Progenitor cell of endocrine pancreas (in vitro differentiated cells): Measurements from ENCODE around the gene ZC3H11A. TPM values are rescaled to one million over a fixed set of nuclear protein-coding genes. Genes with fewer than 3 reads are reported as not detected.
"Not testable (repeated sequence)": the region's sequence is repeated elsewhere in the genome, so short reads cannot be mapped to it uniquely, and the experiment has no call there.

ENCODE experiments used
- DNase-seq: peaks from one replicate; pipeline ENCODE4 v3.0.0; 2021; ENCODE audit warnings: low spot score; ENCODE audit not compliant: unreplicated experiment
- H3K27ac Mint-ChIP-seq: 2 replicates; pipeline ENCODE4 v1.8.0; 2021; ENCODE audit warnings: mild to moderate bottlenecking, moderate library complexity, mixed read lengths
- H3K27me3 Mint-ChIP-seq: 2 replicates; pipeline ENCODE4 v1.8.0; 2021; ENCODE audit warnings: mixed read lengths
- H3K36me3 Mint-ChIP-seq: 2 replicates; pipeline ENCODE4 v1.8.0; 2022; ENCODE audit warnings: mixed read lengths; ENCODE audit not compliant: insufficient read depth
- H3K4me1 Mint-ChIP-seq: 2 replicates; pipeline ENCODE4 v1.8.0; 2021; ENCODE audit warnings: low read depth, mixed read lengths
- H3K4me3 Mint-ChIP-seq: 2 replicates; pipeline ENCODE4 v1.8.0; 2021; ENCODE audit warnings: low read depth, mild to moderate bottlenecking, moderate library complexity, mixed read lengths
- H3K9me3 Mint-ChIP-seq: 2 replicates; pipeline ENCODE4 v1.8.0; 2021; ENCODE audit warnings: low read depth, mixed read lengths
- CTCF ChIP-seq: fragments of 200-600 bp; sonication (generic); IDR thresholded peaks from one replicate; pipeline ENCODE4 v1.5.0; 2021; ENCODE audit warnings: antibody characterized with exemption, mild to moderate bottlenecking; ENCODE audit not compliant: unreplicated experiment
- total RNA-seq: library from RNA; stranded (reverse); gene quantifications from 2 replicates; pipeline ENCODE4 v1.2.1, GENCODE V29; 2021

Gene ZC3H11A
- total RNA-seq, 1 donor from 2014 or later, result 100 TPM

DNA sequence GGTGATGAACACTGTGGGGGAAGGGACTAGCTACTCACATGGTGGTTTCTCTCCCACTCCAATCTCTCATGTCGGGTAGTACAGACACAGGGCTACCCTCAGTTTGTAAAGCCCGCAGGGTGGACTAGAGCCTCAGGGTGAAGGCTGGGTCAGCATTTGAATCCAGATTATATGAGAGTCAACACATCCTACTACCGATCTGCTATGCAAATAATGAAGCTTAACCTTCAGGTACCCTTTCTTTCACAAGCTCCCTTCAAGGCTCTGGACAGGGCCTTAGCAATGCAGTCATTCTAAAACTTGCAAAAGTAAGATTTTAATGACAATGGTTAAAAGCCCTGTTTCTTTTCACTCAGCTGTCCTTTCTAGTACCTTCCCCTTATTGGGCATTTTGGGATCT, 5.5 kb upstream of the ZC3H11A start:
- Mint-ChIP-seq H3K9me3 (peaks cover 7% of the 10 kb centered on the region), H3K27ac (no peak overlapping the region), H3K4me1 (peaks cover 12% of the 10 kb centered on the region), H3K27me3 (no peaks in the 10 kb centered on the region), H3K4me3 (no peak overlapping the region), H3K36me3 (no peaks in the 10 kb centered on the region)
- DNase-seq, result no peak
- no peak for TF ChIP-seq CTCF

DNA sequence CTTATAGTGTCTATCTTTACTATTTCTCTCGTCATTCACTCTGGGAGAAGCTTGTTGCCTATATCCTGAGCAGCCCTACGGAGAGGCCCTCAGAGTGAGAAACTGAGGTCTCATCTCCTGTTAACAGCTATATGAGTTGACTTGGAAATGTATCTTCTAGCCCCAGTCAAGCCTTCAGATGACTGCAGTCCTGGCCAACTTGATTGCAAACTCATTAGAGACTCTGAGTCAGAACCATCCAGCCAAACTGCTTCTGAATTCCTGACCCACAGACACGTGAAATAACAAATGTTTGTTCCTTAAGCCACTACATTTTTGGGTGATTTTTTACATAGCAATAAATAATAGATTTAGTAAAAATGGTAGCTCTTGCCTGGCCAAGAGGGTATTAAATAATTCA, 3.9 kb upstream of the ZC3H11A start:
- no peak for DNase-seq
- Mint-ChIP-seq H3K27me3 (no peaks in the 10 kb centered on the region), H3K4me3 (no peak overlapping the region), H3K36me3 (peaks cover 3% of the 10 kb centered on the region), H3K27ac (no peak overlapping the region), H3K4me1 (peaks cover 18% of the 10 kb centered on the region), H3K9me3 (peaks cover 3% of the 10 kb centered on the region)
- TF ChIP-seq CTCF, result no peak

- Mint-ChIP-seq H3K9me3 (peaks cover 6% of the 10 kb centered on the region), H3K4me1 (peaks cover 26% of the 10 kb centered on the region), H3K36me3 (peaks cover 10% of the 10 kb centered on the region), H3K4me3 (no peak overlapping the region), H3K27ac (no peak overlapping the region), H3K27me3 (no peaks in the 10 kb centered on the region)
- DNase-seq, result no peak
- TF ChIP-seq CTCF, result no peak
Observed at GRCh38 chr1:203792486-203792885, 2.9 kb upstream of the ZC3H11A start.

DNA sequence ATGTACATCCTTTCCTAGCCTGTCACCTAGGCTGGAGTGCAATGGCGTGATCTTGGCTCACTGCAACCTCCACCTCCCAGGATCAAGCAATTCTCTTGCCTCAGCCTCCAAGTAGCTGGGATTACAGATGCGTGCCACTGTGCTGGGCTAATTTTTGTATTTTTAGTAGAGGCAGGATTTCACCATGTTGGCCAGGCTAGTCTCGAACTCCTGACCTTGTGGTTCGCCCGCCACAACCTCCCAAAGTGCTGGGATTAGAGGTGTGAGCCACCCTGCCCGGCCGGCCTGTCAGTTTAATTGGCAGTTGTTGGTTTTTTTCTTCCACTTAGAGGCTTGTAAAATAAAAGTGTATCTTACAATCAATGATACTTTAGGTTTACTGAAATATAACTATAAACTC, 1.9 kb upstream of the ZC3H11A start:
- H3K4me1 Mint-ChIP-seq, result peaks cover 26% of the 10 kb centered on the region
- H3K36me3 Mint-ChIP-seq, result peaks cover 19% of the 10 kb centered on the region
- not testable (repeated sequence) for DNase-seq, H3K27ac Mint-ChIP-seq, H3K4me3 Mint-ChIP-seq, H3K27me3 Mint-ChIP-seq, H3K9me3 Mint-ChIP-seq

- no peak for DNase-seq
- no peak for TF ChIP-seq CTCF
- peaks cover 28% of the 10 kb centered on the region for H3K36me3 Mint-ChIP-seq
- peaks cover 8% of the 10 kb centered on the region for H3K9me3 Mint-ChIP-seq
- H3K4me3 Mint-ChIP-seq, result peak overlapping the region; percentile 99
- H3K27ac Mint-ChIP-seq, result peak overlapping the region; percentile 99
- H3K27me3 Mint-ChIP-seq, result no peaks in the 10 kb centered on the region
- peaks cover 22% of the 10 kb centered on the region for H3K4me1 Mint-ChIP-seq
Observed at GRCh38 chr1:203794764-203795440, 521 bp upstream of the ZC3H11A start.

GRCh38 chr1:203796236-203796605, 798 bp downstream of the ZC3H11A start:
- Mint-ChIP-seq H3K4me1 (peaks cover 21% of the 10 kb centered on the region), H3K27ac (peak overlapping the region; percentile 99)
- no peak for DNase-seq

More at GRCh38 chr1:203796236-203796605, 798 bp downstream of the ZC3H11A start:
- peak overlapping the region; percentile 99 for H3K4me3 Mint-ChIP-seq
- no peaks in the 10 kb centered on the region for H3K27me3 Mint-ChIP-seq
- H3K9me3 Mint-ChIP-seq, result peaks cover 8% of the 10 kb centered on the region
- H3K36me3 Mint-ChIP-seq, result peaks cover 29% of the 10 kb centered on the region
- TF ChIP-seq CTCF, result no peak
